ENCODE results near the gene PLEKHA5.
A peak's percentile ranks its signal among the peaks of the same experiment; 100 is the strongest.

The PLEKHA5 gene

GRCh38 chr12:19191089-19191488 lies 61.6 kb downstream of the PLEKHA5 start:
- no peak for TF ChIP-seq ZNF565 (CRISPR knock-in tag; conservative IDR thresholded peaks at IDR 0.05; ENCODE audit: low read depth)
- no peak for TF ChIP-seq CSDC2 (CRISPR knock-in tag; IDR thresholded peaks at IDR 0.05)
- TF ChIP-seq BACH2 (CRISPR knock-in tag; IDR thresholded peaks at IDR 0.05; ENCODE audit: borderline replicate concordance): no peak

GRCh38 chr12:19191563-19191962 lies 62.0 kb downstream of the PLEKHA5 start:
- TF ChIP-seq ESRRG (CRISPR knock-in tag; IDR thresholded peaks at IDR 0.05) (no peak), ISL1 (CRISPR knock-in tag; IDR thresholded peaks at IDR 0.05) (no peak), PATZ1 (CRISPR knock-in tag; IDR thresholded peaks at IDR 0.05; ENCODE audit: borderline replicate concordance) (no peak), ZNF565 (CRISPR knock-in tag; conservative IDR thresholded peaks at IDR 0.05; ENCODE audit: low read depth) (no peak), RARB (CRISPR knock-in tag; IDR thresholded peaks at IDR 0.05) (no peak), TOX (CRISPR knock-in tag; IDR thresholded peaks at IDR 0.05; ENCODE audit: borderline replicate concordance) (no peak), ZNF8 (CRISPR knock-in tag; IDR thresholded peaks at IDR 0.05) (no peak), PPARA (CRISPR knock-in tag; IDR thresholded peaks at IDR 0.05; ENCODE audit: borderline replicate concordance) (no peak), POU6F1 (CRISPR knock-in tag; IDR thresholded peaks at IDR 0.05; ENCODE audit: borderline replicate concordance, low read depth) (no peak), ZFP3 (CRISPR knock-in tag; IDR thresholded peaks at IDR 0.05) (no peak), ARNTL (CRISPR knock-in tag; IDR thresholded peaks at IDR 0.05; ENCODE audit: borderline replicate concordance, low read depth) (no peak), CREB5 (CRISPR knock-in tag; IDR thresholded peaks at IDR 0.05; ENCODE audit: low read depth) (no peak), ZC3H10 (CRISPR knock-in tag; IDR thresholded peaks at IDR 0.05) (no peak), CSDC2 (CRISPR knock-in tag; IDR thresholded peaks at IDR 0.05) (no peak), TSHZ2 (CRISPR knock-in tag; IDR thresholded peaks at IDR 0.05) (no peak), GLIS3 (CRISPR knock-in tag; IDR thresholded peaks at IDR 0.05) (no peak), SNAI2 (CRISPR knock-in tag; IDR thresholded peaks at IDR 0.05) (no peak)
- peak; percentile 68 for ATAC-seq

More at GRCh38 chr12:19191089-19191488, 61.6 kb downstream of the PLEKHA5 start:
- peak; percentile 37 for ATAC-seq

- ATAC-seq: no peak
- TF ChIP-seq ZFP3 (CRISPR knock-in tag; IDR thresholded peaks at IDR 0.05): no peak
- TF ChIP-seq TOX (CRISPR knock-in tag; IDR thresholded peaks at IDR 0.05; ENCODE audit: borderline replicate concordance): no peak
- TF ChIP-seq ZNF70 (CRISPR knock-in tag; IDR thresholded peaks at IDR 0.05): no peak
- TF ChIP-seq ZFP30 (CRISPR knock-in tag; IDR thresholded peaks at IDR 0.05): no peak
- TF ChIP-seq ESRRG (CRISPR knock-in tag; IDR thresholded peaks at IDR 0.05): no peak
- no peak for TF ChIP-seq OSR1 (CRISPR knock-in tag; IDR thresholded peaks at IDR 0.05)
- no peak for TF ChIP-seq ISL1 (CRISPR knock-in tag; IDR thresholded peaks at IDR 0.05)
- TF ChIP-seq GLIS3 (CRISPR knock-in tag; IDR thresholded peaks at IDR 0.05): no peak
- TF ChIP-seq ZC3H10 (CRISPR knock-in tag; IDR thresholded peaks at IDR 0.05): no peak
- TF ChIP-seq PATZ1 (CRISPR knock-in tag; IDR thresholded peaks at IDR 0.05; ENCODE audit: borderline replicate concordance): no peak
- no peak for TF ChIP-seq ZNF8 (CRISPR knock-in tag; IDR thresholded peaks at IDR 0.05)
- TF ChIP-seq TSHZ2 (CRISPR knock-in tag; IDR thresholded peaks at IDR 0.05): no peak
- no peak for TF ChIP-seq ARNTL (CRISPR knock-in tag; IDR thresholded peaks at IDR 0.05; ENCODE audit: borderline replicate concordance, low read depth)
- TF ChIP-seq CSRNP3 (CRISPR knock-in tag; IDR thresholded peaks at IDR 0.05): no peak
- TF ChIP-seq CREB5 (CRISPR knock-in tag; IDR thresholded peaks at IDR 0.05; ENCODE audit: low read depth): no peak
- no peak for TF ChIP-seq SNAI2 (CRISPR knock-in tag; IDR thresholded peaks at IDR 0.05)
These were observed 63.2 kb downstream of the PLEKHA5 start for GRCh38 chr12:19192710-19193109.

All from SK-N-SH treated with all-trans-retinoic acid at 6 μM for 48 hours (cell line).